IMR-90 (cell line): ENCODE data around the gene MBTD1. TPM values are rescaled to one million over a fixed set of nuclear protein-coding genes. Genes with fewer than 3 reads are reported as not detected.
A peak's percentile ranks its signal among the peaks of the same experiment; 100 is the strongest.

Experiments
- ATAC-seq: fragments of 200-7000 bp; cut with Tn5 transposase; 2 replicates; pipeline ENCODE4 v1.9.1; 2020; ENCODE audit warnings: low read depth, mild to moderate bottlenecking, moderate library complexity
- BruUV-seq: library from RNA; stranded (reverse); fragments of 400-500 nt; replicated peaks from 2 replicates; lab custom pipeline; 2021; lab: Mats Ljungman, UMichigan
- CTCF ChIA-PET: fragments of 300-600 bp; formaldehyde crosslinking; extraction: SDS; loops from one replicate; lab custom pipeline; 2021; ENCODE audit warnings: antibody characterized with exemption; lab: Yijun Ruan, JAX
- POLR2A ChIA-PET: fragments of 300-600 bp; sonication (Branson Sonifier 250); formaldehyde crosslinking; loops from one replicate; lab custom pipeline; 2022; ENCODE audit warnings: antibody characterized with exemption; ENCODE audit not compliant: unreplicated experiment; lab: Charles Lee
- DNase-seq: peaks from one replicate; pipeline ENCODE4 v3.0.0; 2013
- H2AFZ ChIP-seq: replicated peaks from 2 replicates; pipeline ENCODE3; 2013; ENCODE audit warnings: low read length, mild to moderate bottlenecking; ENCODE audit not compliant: poor library complexity
- H2AK5ac ChIP-seq: 2 replicates; pipeline ENCODE4 v1.6.1; 2013; ENCODE audit warnings: low read depth, low read length, inconsistent platforms
- H2AK9ac ChIP-seq: replicated peaks from 2 replicates; pipeline ENCODE3; 2013; ENCODE audit warnings: mild to moderate bottlenecking, low read depth, low read length, moderate library complexity; ENCODE audit not compliant: poor library complexity
- H2BK120ac ChIP-seq: 2 replicates; pipeline ENCODE4 v1.6.1; 2013; ENCODE audit warnings: low read depth, low read length, inconsistent platforms
- H2BK15ac ChIP-seq: 3 replicates; pipeline ENCODE4 v1.6.1; 2013; ENCODE audit warnings: low read depth, low read length, inconsistent platforms
- H2BK20ac ChIP-seq: 2 replicates; pipeline ENCODE4 v1.6.1; 2013; ENCODE audit warnings: low read depth, mild to moderate bottlenecking, inconsistent platforms, low read length, moderate library complexity
- H2BK5ac ChIP-seq: 2 replicates; pipeline ENCODE4 v1.6.1; 2013; ENCODE audit warnings: mild to moderate bottlenecking, low read depth, low read length, inconsistent platforms; ENCODE audit not compliant: poor library complexity, severe bottlenecking
- H3K14ac ChIP-seq: replicated peaks from 2 replicates; pipeline ENCODE4 v1.6.1; 2013; ENCODE audit warnings: low read depth, low read length, inconsistent platforms
- H3K18ac ChIP-seq: 2 replicates; pipeline ENCODE4 v1.6.1; 2013; ENCODE audit warnings: low read depth, low read length, control low read depth
- H3K23ac ChIP-seq: 2 replicates; pipeline ENCODE4 v1.6.1; 2013; ENCODE audit warnings: low read depth, low read length, inconsistent platforms
- H3K27ac ChIP-seq: 2 replicates; pipeline ENCODE4 v1.5.1; 2013; ENCODE audit warnings: mild to moderate bottlenecking, control low read depth, low read length; ENCODE audit not compliant: insufficient read depth
- H3K27me3 ChIP-seq: 2 replicates; pipeline ENCODE4 v1.6.1; 2013; ENCODE audit warnings: low read length; ENCODE audit not compliant: control insufficient read depth, insufficient read depth
- H3K36me3 ChIP-seq: 2 replicates; pipeline ENCODE4 v1.6.1; 2013; ENCODE audit warnings: low read length, mixed read lengths; ENCODE audit not compliant: control insufficient read depth, insufficient read depth
- H3K4ac ChIP-seq: 2 replicates; pipeline ENCODE4 v1.6.1; 2013; ENCODE audit warnings: low read depth, low read length, inconsistent platforms
- H3K4me1 ChIP-seq: 2 replicates; pipeline ENCODE4 v1.6.1; 2013; ENCODE audit warnings: low read length, mixed read lengths; ENCODE audit not compliant: control insufficient read depth, insufficient read depth
- H3K4me2 ChIP-seq: 2 replicates; pipeline ENCODE4 v1.6.1; 2013; ENCODE audit warnings: low read depth, mild to moderate bottlenecking, control low read depth, low read length, moderate library complexity
- H3K4me3 ChIP-seq: 2 replicates; pipeline ENCODE4 v1.5.1; 2013; ENCODE audit warnings: low read depth, mild to moderate bottlenecking, control low read depth, low read length, moderate library complexity; ENCODE audit not compliant: insufficient read depth
- H3K56ac ChIP-seq: 2 replicates; pipeline ENCODE4 v1.6.1; 2013; ENCODE audit warnings: low read length, inconsistent platforms; ENCODE audit not compliant: insufficient read depth; ENCODE audit errors: extremely low read depth
- H3K79me1 ChIP-seq, 2 experiments: 2 replicates each; pipeline ENCODE4 v1.6.1; 2013; ENCODE audit warnings: low read length in 2 of 2, inconsistent platforms in 1 of 2, low read depth in 1 of 2
- H3K9ac ChIP-seq: 2 replicates; pipeline ENCODE4 v1.6.1; 2013; ENCODE audit warnings: low read depth, low read length, control low read depth
- H3K9me1 ChIP-seq: 2 replicates; pipeline ENCODE4 v1.6.1; 2013; ENCODE audit warnings: low read length, inconsistent platforms; ENCODE audit not compliant: insufficient read depth
- H3K9me3 ChIP-seq: 2 replicates; pipeline ENCODE4 v1.6.1; 2013; ENCODE audit warnings: low read length; ENCODE audit not compliant: control insufficient read depth, insufficient read depth
- H4K20me1 ChIP-seq: 2 replicates; pipeline ENCODE4 v1.6.1; 2013; ENCODE audit warnings: low read length, inconsistent platforms; ENCODE audit not compliant: insufficient read depth
- H4K5ac ChIP-seq: 2 replicates; pipeline ENCODE4 v1.6.1; 2013; ENCODE audit warnings: mild to moderate bottlenecking, low read depth, low read length, control low read depth
- H4K8ac ChIP-seq, 2 experiments: 2 replicates each; pipeline ENCODE4 v1.6.1; 2013; ENCODE audit warnings: low read depth in 2 of 2, low read length in 2 of 2, control low read depth in 1 of 2, inconsistent platforms in 1 of 2
- H4K91ac ChIP-seq: 2 replicates; pipeline ENCODE4 v1.6.1; 2013; ENCODE audit warnings: low read depth, low read length, inconsistent platforms; ENCODE audit not compliant: insufficient read depth
- BHLHE40 ChIP-seq: fragments of 150-350 bp; IDR thresholded peaks from 2 replicates; pipeline ENCODE4 v1.6.1; 2016; ENCODE audit warnings: mild to moderate bottlenecking, low read depth, low read length
- CEBPB ChIP-seq: IDR thresholded peaks from 2 replicates; pipeline ENCODE4 v1.6.1; 2012; ENCODE audit warnings: low read depth, low read length, improper control_type of control experiment
- CHD1 ChIP-seq: IDR thresholded peaks from 2 replicates; pipeline ENCODE4 v1.6.1; 2012; ENCODE audit warnings: low read depth, low read length, improper control_type of control experiment
- CTCF ChIP-seq: conservative IDR thresholded peaks from 2 replicates; pipeline ENCODE4 v1.5.1; 2012; ENCODE audit warnings: mild to moderate bottlenecking, low read depth, low read length, improper control_type of control experiment
- FOS ChIP-seq: fragments of 150-350 bp; IDR thresholded peaks from 2 replicates; pipeline ENCODE4 v1.6.1; 2016; ENCODE audit warnings: low read depth, low read length
- NFE2L2 ChIP-seq: fragments of 150-350 bp; IDR thresholded peaks from 2 replicates; pipeline ENCODE4 v1.6.1; 2016; ENCODE audit warnings: low read depth, mild to moderate bottlenecking, low read length
- POLR2A ChIP-seq: IDR thresholded peaks from 2 replicates; pipeline ENCODE4 v1.6.1; 2012; ENCODE audit warnings: mild to moderate bottlenecking, low read depth, low read length
- RAD21 ChIP-seq: IDR thresholded peaks from 2 replicates; pipeline ENCODE4 v1.6.1; 2012; ENCODE audit warnings: low read length, improper control_type of control experiment
- RCOR1 ChIP-seq: IDR thresholded peaks from 2 replicates; pipeline ENCODE4 v1.6.1; 2012; ENCODE audit warnings: mild to moderate bottlenecking, low read length, improper control_type of control experiment; ENCODE audit not compliant: insufficient replicate concordance
- SMC3 ChIP-seq: fragments of 150-350 bp; IDR thresholded peaks from 2 replicates; pipeline ENCODE4 v1.6.1; 2016; ENCODE audit warnings: low read depth, mild to moderate bottlenecking, antibody characterized with exemption, low read length, moderate library complexity
- USF2 ChIP-seq: fragments of 150-350 bp; IDR thresholded peaks from 2 replicates; pipeline ENCODE4 v1.6.1; 2017; ENCODE audit warnings: mild to moderate bottlenecking, antibody characterized with exemption, low read length, low read depth
- WGBS, 2 experiments: methylation state at CpG; one replicate each; pipeline versions ENCODE4 v1.1.5 to v1.1.7; 2013; ENCODE audit warnings: missing lambda C conversion rate in 2 of 2; ENCODE audit not compliant: insufficient read length in 1 of 2; ENCODE audit errors: extremely low coverage in 2 of 2; 5-methylcytosine and 5-hydroxymethylcytosine counted together
- dilution Hi-C: fragments of 300-500 bp; cut with HindIII; formaldehyde crosslinking; loops from one replicate; pipeline ENCODE4 v1.14.3; 2018; ENCODE audit warnings: low sequenced_read_pairs; ENCODE audit not compliant: unreplicated experiment
- in situ Hi-C: fragments of 300-500 bp; cut with MboI; formaldehyde crosslinking; loops from 3 replicates; pipeline ENCODE4 v1.14.3; 2019; ENCODE audit warnings: low sequenced_read_pairs, inconsistent platforms, mixed read lengths
- intact Hi-C: fragments of 100-400 bp; cut with micrococcal nuclease; formaldehyde crosslinking; loops from 2 replicates; pipeline ENCODE4 v1.10.0; 2022
- polyA plus RNA-seq, 3 experiments: library from polyadenylated mRNA; depleted of rRNA; stranded (reverse); fragments of >200 nt; gene quantifications; 2 replicates each; pipeline ENCODE4 v1.2.3, GENCODE V29; 2012; ENCODE audit warnings: low replicate concordance in 1 of 3
- total RNA-seq: library from RNA; depleted of rRNA; stranded (reverse); fragments of >200 nt; gene quantifications from 2 replicates; pipeline ENCODE4 v1.2.3, GENCODE V29; 2012

Gene MBTD1
- total and polyA plus RNA-seq, 2 of the 4 experiments (the other 2 are of a cell fraction), result 3.2 to 5.6 TPM

- Histone ChIP-seq H3K14ac (no peak overlapping the region), H3K23ac (no peak overlapping the region), H3K4ac (no peak overlapping the region), H2BK5ac (no peak overlapping the region), H3K9me1 (no peaks in the 10 kb centered on the region), H3K79me1 (no peaks in the 10 kb centered on the region), H4K91ac (no peak overlapping the region), H4K5ac (no peak overlapping the region), H3K4me2 (no peak overlapping the region), H4K8ac (no peak overlapping the region), H4K20me1 (no peaks in the 10 kb centered on the region), H3K36me3 (peaks cover 3% of the 10 kb centered on the region; the same call in 1 of the 2 replicates), H3K9ac (no peak overlapping the region), H2AK9ac (no peak overlapping the region), H3K18ac (no peak overlapping the region), H2AK5ac (no peak overlapping the region), H2BK15ac (no peak overlapping the region), H2AFZ (no peak overlapping the region), H3K56ac (no peak overlapping the region), H3K4me1 (no peaks in the 10 kb centered on the region), H3K9me3 (no peaks in the 10 kb centered on the region), H3K4me3 (no peak overlapping the region), H2BK20ac (no peak overlapping the region), H2BK120ac (no peak overlapping the region), H3K27ac (no peak overlapping the region), H3K27me3 (no peaks in the 10 kb centered on the region)
- DNase-seq (peak; percentile 54), ATAC-seq (peak; percentile 91)
- CTCF ChIA-PET, result interaction anchor here (0.6 to 3.3 kb wide), 9 partner anchors 10 to 587 kb away, joined by 3 to 13 read pairs (median 3); no protein-coding TSS in a partner anchor
- TF ChIP-seq CHD1 (no peak), BHLHE40 (no peak), SMC3 (peak; percentile 40; the same call in 1 of the 2 replicates), NFE2L2 (no peak), POLR2A (no peak), RCOR1 (no peak), CTCF (peak; percentile 74), USF2 (no peak), FOS (no peak), CEBPB (no peak), RAD21 (peak; percentile 69)
- no CpG with 5 or more reads among the region's 10 CpGs for WGBS, 2 experiments
- intact Hi-C loops, result loop anchor here (2.0 kb wide), 1 partner anchor 466 kb away; no protein-coding TSS in a partner anchor
- dilution Hi-C loops, result no loop called here
- no TSS peak for BruUV-seq
- POLR2A ChIA-PET, result no interaction called here
- in situ Hi-C loops, result loop anchor here (10.0 kb wide), 1 partner anchor 236 kb away; no protein-coding TSS in a partner anchor
Observed at GRCh38 chr17:51298508-51299371, 38.9 kb upstream of the MBTD1 start.
